Measurements from ENCODE around the gene DBNL. TPM values are rescaled to one million over a fixed set of nuclear protein-coding genes. Genes with fewer than 3 reads are reported as not detected.
"Not testable (repeated sequence)": the region's sequence is repeated elsewhere in the genome, so short reads cannot be mapped to it uniquely, and the experiment has no call there.

DBNL gene
- 10 to 100 TPM; 62.6 to 86.2 (median 77.5) TPM for polyA plus RNA-seq (ENCODE audit: insufficient read length in 4 of 4)

GRCh38 chr7:44044315-44045225, at the start of gene DBNL:
Gene DBNL, plus strand, starts transcription at chr7:44044702. Its CDS starts 36 bp downstream, at chr7:44044738.
- peak in 2 of 4 donors; percentile 75 to 78 for DNase-seq (ENCODE audit: low read depth in 4 of 4, low spot score in 2 of 4)

- DNase-seq (ENCODE audit: low read depth in 4 of 4, low spot score in 2 of 4) = not testable (repeated sequence)
Measured at GRCh38 chr7:43997532-43997931, 47.0 kb upstream of the DBNL start, which contains the start of gene SPDYE1. Gene SPDYE1, plus strand, starts transcription at chr7:43997897. Its CDS starts 2,053 bp downstream, at chr7:43999950.

GRCh38 chr7:44012081-44012480, 32.4 kb upstream of the DBNL start:
- not testable (repeated sequence) for DNase-seq (ENCODE audit: low read depth in 4 of 4, low spot score in 2 of 4)

- not testable (repeated sequence) for DNase-seq (ENCODE audit: low read depth in 4 of 4, low spot score in 2 of 4)
Measured at GRCh38 chr7:44015090-44015489, 29.4 kb upstream of the DBNL start.

GRCh38 chr7:44018857-44019807, 25.4 kb upstream of the DBNL start:
- peak; percentile 77 to 95 (median 92) for DNase-seq (ENCODE audit: low read depth in 4 of 4, low spot score in 2 of 4)

GRCh38 chr7:44019825-44020224, 24.7 kb upstream of the DBNL start:
- DNase-seq (ENCODE audit: low read depth in 4 of 4, low spot score in 2 of 4) = not testable (repeated sequence)

DNA sequence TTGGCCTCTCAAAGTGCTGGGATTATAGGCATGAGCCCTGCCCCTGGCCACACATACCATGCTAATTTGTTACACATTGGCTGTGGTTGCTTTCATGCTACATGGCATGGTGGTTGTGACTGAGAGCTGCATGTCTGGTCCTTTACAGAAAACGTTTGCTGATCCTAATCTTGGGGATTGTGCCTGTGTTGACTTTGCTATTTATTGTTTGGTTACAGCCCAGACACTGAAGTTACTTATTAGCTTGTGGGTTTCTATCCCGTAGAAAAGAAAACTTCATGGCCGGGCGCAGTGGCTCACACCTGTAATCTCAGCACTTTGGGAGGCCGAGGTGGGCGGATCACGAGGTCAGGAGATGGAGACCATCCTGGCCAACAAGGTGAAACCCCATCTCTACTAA, 22.4 kb upstream of the DBNL start:
- DNase-seq (ENCODE audit: low read depth in 4 of 4, low spot score in 2 of 4) = not testable (repeated sequence)

DNA sequence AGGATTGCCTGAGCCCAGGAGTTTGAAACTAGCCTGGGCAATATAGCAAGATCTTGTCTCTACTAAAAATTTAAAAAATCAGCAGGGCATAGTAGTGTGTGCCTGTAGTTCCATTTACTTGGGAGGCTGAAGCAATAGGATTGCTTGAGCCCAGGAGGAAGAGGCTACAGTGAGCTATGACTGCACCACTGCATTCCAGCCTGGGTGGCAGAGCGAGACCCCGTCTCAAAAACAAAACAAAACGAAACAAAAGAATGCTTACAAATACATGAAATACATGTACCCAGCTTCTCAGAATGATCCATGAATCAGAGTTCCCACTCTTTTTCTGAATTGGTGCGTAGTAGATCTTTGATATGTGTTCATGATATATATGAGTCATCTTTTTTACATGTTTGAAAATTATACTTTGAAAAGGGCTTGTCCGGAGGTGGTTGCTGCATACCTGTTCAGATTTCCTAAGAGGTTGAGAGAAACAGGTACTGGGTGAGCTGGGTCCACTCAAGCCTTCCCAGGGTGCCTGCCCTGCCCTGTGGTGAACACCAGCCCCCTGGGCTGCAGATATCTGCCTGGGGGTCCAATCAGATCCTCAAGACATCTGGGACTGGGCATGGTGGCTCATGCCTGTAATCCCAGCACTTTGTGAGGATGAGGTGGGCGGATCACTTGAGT, 21.6 kb upstream of the DBNL start:
- DNase-seq (ENCODE audit: low read depth in 4 of 4, low spot score in 2 of 4) = not testable (repeated sequence)

DNA sequence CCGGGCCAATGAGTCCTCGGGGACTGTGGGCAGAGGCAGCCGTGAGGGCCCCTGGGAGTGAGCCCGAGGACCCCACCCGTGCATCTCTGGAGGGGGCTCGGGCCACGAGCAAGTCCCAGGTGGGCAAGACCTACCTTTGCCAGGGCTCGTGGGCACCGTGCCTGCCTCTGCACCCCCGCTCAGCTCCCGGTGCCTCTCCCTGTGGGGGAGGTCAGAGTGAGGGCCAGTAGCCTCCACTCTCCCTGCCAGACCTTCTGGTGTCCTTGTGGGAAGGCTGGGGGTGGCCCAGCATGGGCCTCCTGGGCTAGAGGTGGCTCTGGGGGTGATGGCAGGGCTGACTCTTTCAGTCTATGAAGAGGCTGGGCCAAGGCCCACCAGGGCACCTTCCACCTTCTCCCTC, 15.1 kb upstream of the DBNL start:
- not testable (repeated sequence) for DNase-seq (ENCODE audit: low read depth in 4 of 4, low spot score in 2 of 4)

GRCh38 chr7:44030029-44030428, 14.5 kb upstream of the DBNL start:
- DNase-seq (ENCODE audit: low read depth in 4 of 4, low spot score in 2 of 4) = not testable (repeated sequence)

DNA sequence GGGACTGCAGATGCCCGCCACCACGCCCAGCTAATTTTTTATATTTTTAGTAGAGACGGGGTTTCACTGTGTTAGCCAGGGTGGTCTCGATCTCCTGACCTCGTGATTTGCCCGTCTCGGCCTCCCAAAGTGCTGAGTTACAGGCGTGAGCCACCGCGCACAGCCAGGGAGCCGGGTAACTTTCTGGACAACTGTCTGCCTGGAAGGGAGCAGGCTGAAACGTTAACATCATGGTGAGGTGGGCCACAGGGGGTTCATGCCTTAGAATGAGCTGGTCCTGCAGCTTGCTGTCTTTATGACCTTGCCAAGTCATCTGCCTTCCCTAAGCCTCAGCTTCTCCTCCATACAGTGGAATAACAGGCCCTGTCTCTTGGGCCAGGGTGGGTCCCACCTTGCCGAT, 13.2 kb upstream of the DBNL start:
- DNase-seq (ENCODE audit: low read depth in 4 of 4, low spot score in 2 of 4) = not testable (repeated sequence)

GRCh38 chr7:44032031-44032430, 12.5 kb upstream of the DBNL start:
- not testable (repeated sequence) for DNase-seq (ENCODE audit: low read depth in 4 of 4, low spot score in 2 of 4)

DNA sequence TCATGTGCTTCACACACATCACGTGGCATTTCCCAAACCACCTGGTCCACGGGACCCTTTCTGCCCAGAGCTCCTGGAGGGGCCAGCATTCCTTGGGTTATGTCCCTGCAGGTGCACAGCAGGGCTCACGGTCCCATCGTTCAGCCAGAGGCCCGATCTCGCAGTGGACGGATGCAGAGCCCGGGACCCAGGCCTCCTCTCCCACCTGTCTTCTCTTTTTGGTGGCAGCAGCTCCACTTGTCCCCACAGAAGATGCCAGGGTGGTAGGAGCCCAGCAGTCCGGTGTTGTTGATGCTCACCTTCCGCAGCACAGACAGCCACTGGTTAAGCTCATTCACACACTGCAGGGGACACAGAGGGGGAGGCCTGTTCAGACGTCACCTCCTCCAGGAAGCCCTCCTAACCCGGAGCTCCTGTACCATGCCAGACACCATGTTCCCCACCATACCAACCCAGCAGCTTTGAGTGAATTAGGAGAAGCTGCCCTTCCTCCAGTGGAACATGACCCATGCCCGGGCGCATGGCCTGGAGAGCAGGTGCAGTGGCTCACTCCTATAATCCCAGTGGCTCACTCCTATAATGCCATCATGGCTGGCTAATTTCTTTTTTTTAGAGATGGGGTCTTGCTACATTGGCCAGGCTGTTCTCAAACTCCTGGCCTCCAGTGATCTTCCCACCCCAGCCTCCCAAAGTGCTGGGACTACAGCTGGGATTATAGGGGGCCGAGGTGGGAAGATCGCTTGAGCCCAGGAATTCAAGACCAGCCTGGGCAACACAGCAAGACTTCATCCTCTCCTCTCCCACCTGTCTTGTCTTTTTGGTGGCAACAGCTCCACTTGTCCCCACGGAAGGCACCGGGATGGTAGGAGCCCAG, 10.3 kb upstream of the DBNL start:
- DNase-seq (ENCODE audit: low read depth in 4 of 4, low spot score in 2 of 4) = not testable (repeated sequence)

DNA sequence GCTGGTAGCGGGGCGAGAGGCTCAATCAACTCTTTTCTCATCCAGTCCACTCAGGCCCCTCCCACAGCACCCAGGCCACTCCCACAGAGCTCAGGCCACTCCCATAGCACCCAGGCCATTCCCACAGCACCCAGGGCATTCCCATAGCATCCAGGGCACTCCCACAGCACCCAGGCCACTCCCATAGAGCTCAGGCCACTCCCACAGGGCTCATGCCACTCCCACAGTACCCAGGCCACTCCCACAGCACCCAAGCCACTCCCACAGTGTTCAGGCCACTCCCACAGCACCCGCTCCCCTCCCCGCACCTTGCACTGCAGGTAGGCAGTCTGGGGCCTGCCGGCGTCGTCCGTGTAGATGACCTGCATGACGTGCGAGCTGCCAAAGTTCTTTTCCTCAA, 8.1 kb upstream of the DBNL start:
- DNase-seq (ENCODE audit: low read depth in 4 of 4, low spot score in 2 of 4) = not testable (repeated sequence)

DNA sequence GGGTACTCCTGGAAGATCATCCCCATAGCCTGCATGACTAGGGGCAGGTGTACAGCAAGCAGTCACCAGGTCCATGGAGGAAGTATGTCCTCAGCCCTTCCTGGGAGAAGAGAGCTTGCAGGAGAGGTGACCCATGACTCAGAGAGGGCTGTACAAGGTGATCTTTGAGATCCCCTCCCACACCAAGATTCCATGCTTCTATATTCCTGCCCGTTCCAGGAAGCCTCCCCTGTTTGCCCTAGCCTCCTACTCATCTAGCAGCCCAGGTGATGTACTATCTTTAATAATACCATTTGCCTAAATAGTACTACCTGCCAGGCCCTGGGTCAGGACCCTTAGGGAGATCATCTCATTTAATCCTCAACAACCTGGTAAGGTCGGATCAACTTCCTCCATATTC, 6.6 kb upstream of the DBNL start:
- DNase-seq (ENCODE audit: low read depth in 4 of 4, low spot score in 2 of 4) = not testable (repeated sequence)

DNA sequence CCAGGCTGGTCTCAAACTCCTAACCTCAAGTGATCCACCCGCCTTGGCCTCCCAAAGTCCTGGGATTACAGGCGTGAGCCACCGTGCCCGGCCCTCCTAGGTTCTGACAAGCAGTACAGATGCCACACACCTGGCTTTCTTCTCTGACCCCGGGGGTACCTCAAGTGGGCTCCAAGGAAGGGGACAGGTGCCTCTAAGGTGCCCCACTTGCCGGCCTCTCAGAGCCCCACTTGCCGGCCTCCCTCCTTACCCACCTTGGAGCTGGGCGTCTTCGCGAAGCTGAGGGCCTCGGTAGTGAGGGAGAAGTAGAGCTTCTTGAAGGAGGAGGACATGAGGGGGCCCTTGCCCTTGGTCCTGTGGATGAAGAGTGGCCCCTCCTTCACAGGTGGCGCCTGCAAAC, 5.9 kb upstream of the DBNL start:
- not testable (repeated sequence) for DNase-seq (ENCODE audit: low read depth in 4 of 4, low spot score in 2 of 4)

DNA sequence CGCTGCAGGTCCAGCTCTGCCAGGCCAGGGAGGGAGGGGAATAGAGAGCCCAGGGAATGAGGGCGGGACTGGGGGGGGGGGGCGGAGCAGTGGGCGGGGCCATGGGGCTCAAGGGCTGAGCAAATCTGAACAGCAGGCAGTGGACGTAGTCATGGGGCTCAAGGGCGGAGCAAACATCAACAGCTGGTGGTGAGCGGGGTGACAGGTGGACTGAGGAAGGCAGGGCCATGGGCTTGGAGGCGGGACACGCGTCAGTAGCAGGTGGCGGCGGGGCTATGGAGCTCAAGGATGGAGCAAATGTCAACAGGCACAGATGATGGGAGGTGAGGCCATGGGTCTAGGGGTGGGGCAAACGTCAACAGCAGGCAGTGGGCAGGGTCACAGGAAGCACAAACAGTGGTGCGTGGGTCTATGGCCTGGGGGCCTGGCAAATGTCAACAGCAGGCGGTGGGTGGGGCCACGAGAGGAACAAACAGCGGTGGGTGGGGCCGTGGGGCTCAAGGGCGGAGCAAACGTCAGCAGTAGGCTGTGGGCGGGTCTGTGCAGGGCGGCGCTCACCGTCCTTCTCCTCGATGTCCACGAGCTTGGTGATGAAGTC, 5.4 kb upstream of the DBNL start:
- DNase-seq (ENCODE audit: low read depth in 4 of 4, low spot score in 2 of 4) = peak in 3 of 4 donors; percentile 28 to 49 (median 41)

DNA sequence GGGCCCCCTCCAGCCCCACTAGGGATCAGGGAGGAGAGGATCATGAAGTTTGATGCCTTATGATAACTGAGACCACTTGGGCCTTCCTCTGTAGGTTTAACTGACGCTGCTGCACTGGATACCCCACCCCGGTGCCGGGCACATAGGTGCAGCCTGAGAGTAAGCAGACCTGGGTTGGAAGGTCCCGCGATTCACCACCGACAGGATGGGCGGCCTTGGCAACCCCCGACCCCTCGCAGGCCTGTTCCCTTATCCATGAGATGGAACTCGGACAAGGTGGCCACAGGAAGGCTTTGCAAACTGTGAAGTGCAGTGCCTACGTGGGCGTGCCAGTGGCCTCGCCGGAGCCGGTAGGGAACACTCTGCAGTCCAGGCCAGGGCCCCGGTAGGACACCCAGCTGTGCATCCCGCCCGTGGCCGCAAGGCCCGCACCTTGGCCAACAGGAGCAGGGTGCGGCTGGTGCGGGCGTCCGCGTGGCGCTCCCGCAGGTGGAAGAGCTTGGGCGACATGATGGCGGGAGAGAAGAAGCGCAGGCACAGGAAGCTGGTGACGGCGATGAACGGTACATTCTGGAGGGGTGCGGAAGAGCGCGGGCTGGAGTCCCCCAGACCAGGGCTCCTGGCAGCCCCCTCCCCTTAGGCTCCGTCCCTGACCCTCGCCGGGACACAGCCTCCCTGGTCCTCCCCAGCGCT, 4.6 kb upstream of the DBNL start:
- DNase-seq (ENCODE audit: low read depth in 4 of 4, low spot score in 2 of 4) = not testable (repeated sequence)
